HCT116 (cell line): Measurements from ENCODE around the gene SCGB3A1.

Experiments
- CTCF ChIP-seq, 3 experiments: fragments of 200-600 bp in 1 of 3; sonication (generic) in 1 of 3; IDR thresholded peaks in 2 of 3; conservative IDR thresholded peaks in 1 of 3; 2 replicates each; pipeline ENCODE4 v1.5.1; 2012 to 2017; ENCODE audit warnings: low read depth in 2 of 3, low read length in 2 of 3, antibody characterized with exemption in 1 of 3, borderline replicate concordance in 1 of 3, control low read depth in 1 of 3, mild to moderate bottlenecking in 1 of 3, mixed read lengths in 1 of 3, mixed run types in 1 of 3, moderate library complexity in 1 of 3; ENCODE audit not compliant: insufficient read depth in 1 of 3
- ZFX ChIP-seq: fragments of 450-650 bp; IDR thresholded peaks from 2 replicates; pipeline ENCODE4 v1.6.1; 2017

GRCh38 chr5:180594311-180595045 is 3.2 kb upstream of the SCGB3A1 start:
- no peak for TF ChIP-seq ZFX
- TF ChIP-seq CTCF (IDR thresholded peaks at IDR 0.05 in 2 of 3, conservative IDR thresholded peaks at IDR 0.05 in 1 of 3; ENCODE audit: borderline replicate concordance in 1 of 3, insufficient read depth in 1 of 3, low read depth in 2 of 3, low read length in 2 of 3): no peak
